Stimulated activated CD4-positive, alpha-beta T cell treated with anti-CD3 and anti-CD28 coated beads, Interleukin-15, amount 100 ng/mL, for 24 hours (primary cell): ENCODE data around the gene HOXD13.

ENCODE experiments used
- DNase-seq: peaks from one replicate; pipeline ENCODE4 v3.0.0-alpha.2; 2020

HOXD13 gene

GRCh38 chr2:176122683-176123410 is 30.3 kb downstream of the HOXD13 start, which contains the start of gene HOXD9:
Gene HOXD9, plus strand, starts transcription at chr2:176122719. Its CDS starts 50 bp downstream, at chr2:176122769.
- DNase-seq = no peak

GRCh38 chr2:176123411-176124109 is 31.0 kb downstream of the HOXD13 start:
- no peak for DNase-seq

- no peak for DNase-seq
Observed at GRCh38 chr2:176124110-176124946, 31.8 kb downstream of the HOXD13 start.

- no peak for DNase-seq
Observed at GRCh38 chr2:176124947-176125771, 32.6 kb downstream of the HOXD13 start.

GRCh38 chr2:176125772-176126054 is 33.2 kb downstream of the HOXD13 start:
- DNase-seq = no peak

- DNase-seq = peak; percentile 77
Observed at GRCh38 chr2:176126929-176127773, 34.6 kb downstream of the HOXD13 start.

GRCh38 chr2:176127774-176128072 is 35.2 kb downstream of the HOXD13 start:
- no peak for DNase-seq

GRCh38 chr2:176128172-176128981 is 35.9 kb downstream of the HOXD13 start:
- DNase-seq = no peak

- DNase-seq = no peak
Observed at GRCh38 chr2:176128982-176129796, 36.7 kb downstream of the HOXD13 start, which contains the start of gene HOXD8. Gene HOXD8, plus strand, starts transcription at chr2:176129705. Its CDS starts 662 bp downstream, at chr2:176130367.

GRCh38 chr2:176129813-176130146 is 37.3 kb downstream of the HOXD13 start:
- no peak for DNase-seq

- no peak for DNase-seq
Observed at GRCh38 chr2:176130147-176130956, 37.8 kb downstream of the HOXD13 start.

- DNase-seq = no peak
Observed at GRCh38 chr2:176130957-176131847, 38.7 kb downstream of the HOXD13 start.

GRCh38 chr2:176131848-176132158 is 39.3 kb downstream of the HOXD13 start:
- DNase-seq = no peak

GRCh38 chr2:176132205-176133171 is 40.0 kb downstream of the HOXD13 start:
- no peak for DNase-seq

GRCh38 chr2:176133389-176133788 is 40.9 kb downstream of the HOXD13 start:
- DNase-seq = no peak

GRCh38 chr2:176134035-176134434 is 41.5 kb downstream of the HOXD13 start:
- DNase-seq = no peak

- DNase-seq = no peak
Observed at GRCh38 chr2:176135035-176135440, 42.5 kb downstream of the HOXD13 start.
